ENCODE data around the gene GMCL2. TPM values are rescaled to one million over a fixed set of nuclear protein-coding genes. Genes with fewer than 3 reads are reported as not detected.

GMCL2 gene
- total and polyA plus RNA-seq, 9 of the 15 experiments (the other 6 are each of a cell fraction or from before 2014, with no cell fraction given) = 0.04 TPM; not detected in 8

DNA sequence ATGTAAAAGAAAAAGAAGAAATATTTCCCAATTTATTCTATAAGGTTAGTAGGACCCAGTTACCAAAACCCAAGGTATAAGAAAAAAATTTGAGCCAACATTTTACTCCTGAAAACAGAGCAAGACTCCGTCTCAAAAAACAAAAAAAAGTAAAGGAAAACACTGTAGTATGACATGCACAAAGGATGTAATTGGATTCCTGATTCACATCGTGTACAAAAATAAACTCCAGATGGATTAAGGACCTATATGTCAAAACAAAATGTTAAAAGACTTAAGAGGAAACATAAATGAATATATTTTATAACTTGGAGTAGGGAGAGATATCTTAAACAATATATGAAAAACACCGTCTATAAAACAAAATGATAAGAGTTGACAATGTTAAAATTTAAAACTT, 31.7 kb upstream of the GMCL2 start:
- Histone ChIP-seq H3K9ac (ENCODE audit: insufficient read depth in 1 of 2, low read depth in 2 of 2, low read length in 2 of 2) (no peak overlapping the region), H3K79me2 (ENCODE audit: control insufficient read depth, insufficient read depth, low read length) (no peaks in the 10 kb centered on the region), H3K27me3 (ENCODE audit: control insufficient read depth in 2 of 2, insufficient read depth in 2 of 2, low read length in 2 of 2) (no peaks in the 10 kb centered on the region), H3K4me1 (replicated peaks in 1 of 2; ENCODE audit: control insufficient read depth in 2 of 2, insufficient read depth in 2 of 2, low read length in 2 of 2) (peaks cover 7 to 22% of the 10 kb centered on the region in 2 experiments; a peak in 3 of 5 replicates), H3K9me3 (replicated peaks; ENCODE audit: control insufficient read depth, insufficient read depth, low read depth, low read length) (no peaks in the 10 kb centered on the region), H3K36me3 (ENCODE audit: control insufficient read depth, insufficient read depth, low read length) (peaks cover 78% of the 10 kb centered on the region; the same call in 2 of the 3 replicates), H3K27ac (ENCODE audit: extremely low read depth, low read depth, low read length) (no peak overlapping the region), H3K9me1 (ENCODE audit: control insufficient read depth, insufficient read depth, low read length) (peaks cover 5% of the 10 kb centered on the region), H2AFZ (ENCODE audit: low read depth, low read length) (no peak overlapping the region), H4K20me1 (replicated peaks; ENCODE audit: control insufficient read depth, insufficient read depth, low read length) (peaks cover 9% of the 10 kb centered on the region), H3K4me2 (ENCODE audit: insufficient read depth, low read length) (no peak overlapping the region), H3K4me3 (no peak overlapping the region)
- intact Hi-C loops (cut with micrococcal nuclease) (no loop called here), in situ Hi-C loops (cut with MboI) (no loop called here)
- ATAC-seq = no peak
- FAIRE-seq = no peak
- POLR2A ChIA-PET = interaction anchor here (1.3 kb wide), 1 partner anchor 12 kb away, joined by 5 read pairs; no protein-coding TSS in a partner anchor
- WGBS (ENCODE audit: insufficient coverage, low coverage, missing lambda C conversion rate) = 83% methylated on average over 3 of the region's 3 CpGs
- DNase-seq (ENCODE audit: extremely low read depth in 1 of 4, low spot score in 3 of 4) = no peak
- no TSS peak for BruUV-seq (replicated peaks)
- CTCF ChIA-PET (ENCODE audit: low intra/inter-chr PET ratio) = no interaction called here
- TF ChIP-seq GTF3C2 (IDR thresholded peaks at IDR 0.05; ENCODE audit: borderline replicate concordance, extremely low read depth, insufficient read length) (no peak), RFX7 (CRISPR knock-in tag; IDR thresholded peaks at IDR 0.05) (no peak), SMARCB1 (IDR thresholded peaks at IDR 0.05; ENCODE audit: insufficient read length, low read depth) (no peak), MTF1 (CRISPR knock-in tag; IDR thresholded peaks at IDR 0.05; ENCODE audit: borderline replicate concordance) (no peak), FOXK2 (conservative IDR thresholded peaks at IDR 0.05 in 1 of 2, IDR thresholded peaks at IDR 0.05 in 1 of 2; ENCODE audit: low read depth in 2 of 2) (no peak), FOS (IDR thresholded peaks at IDR 0.05; ENCODE audit: extremely low read depth, insufficient read length) (no peak), NFXL1 (CRISPR knock-in tag; IDR thresholded peaks at IDR 0.05) (no peak), ZNF444 (CRISPR knock-in tag; IDR thresholded peaks at IDR 0.05) (no peak)
- TF ChIP-seq, protein P1, sequence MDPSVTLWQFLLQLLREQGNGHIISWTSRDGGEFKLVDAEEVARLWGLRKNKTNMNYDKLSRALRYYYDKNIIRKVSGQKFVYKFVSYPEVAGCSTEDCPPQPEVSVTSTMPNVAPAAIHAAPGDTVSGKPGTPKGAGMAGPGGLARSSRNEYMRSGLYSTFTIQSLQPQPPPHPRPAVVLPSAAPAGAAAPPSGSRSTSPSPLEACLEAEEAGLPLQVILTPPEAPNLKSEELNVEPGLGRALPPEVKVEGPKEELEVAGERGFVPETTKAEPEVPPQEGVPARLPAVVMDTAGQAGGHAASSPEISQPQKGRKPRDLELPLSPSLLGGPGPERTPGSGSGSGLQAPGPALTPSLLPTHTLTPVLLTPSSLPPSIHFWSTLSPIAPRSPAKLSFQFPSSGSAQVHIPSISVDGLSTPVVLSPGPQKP (CRISPR knock-in tag; IDR thresholded peaks at IDR 0.05) = no peak
- TF ChIP-seq, protein P2, sequence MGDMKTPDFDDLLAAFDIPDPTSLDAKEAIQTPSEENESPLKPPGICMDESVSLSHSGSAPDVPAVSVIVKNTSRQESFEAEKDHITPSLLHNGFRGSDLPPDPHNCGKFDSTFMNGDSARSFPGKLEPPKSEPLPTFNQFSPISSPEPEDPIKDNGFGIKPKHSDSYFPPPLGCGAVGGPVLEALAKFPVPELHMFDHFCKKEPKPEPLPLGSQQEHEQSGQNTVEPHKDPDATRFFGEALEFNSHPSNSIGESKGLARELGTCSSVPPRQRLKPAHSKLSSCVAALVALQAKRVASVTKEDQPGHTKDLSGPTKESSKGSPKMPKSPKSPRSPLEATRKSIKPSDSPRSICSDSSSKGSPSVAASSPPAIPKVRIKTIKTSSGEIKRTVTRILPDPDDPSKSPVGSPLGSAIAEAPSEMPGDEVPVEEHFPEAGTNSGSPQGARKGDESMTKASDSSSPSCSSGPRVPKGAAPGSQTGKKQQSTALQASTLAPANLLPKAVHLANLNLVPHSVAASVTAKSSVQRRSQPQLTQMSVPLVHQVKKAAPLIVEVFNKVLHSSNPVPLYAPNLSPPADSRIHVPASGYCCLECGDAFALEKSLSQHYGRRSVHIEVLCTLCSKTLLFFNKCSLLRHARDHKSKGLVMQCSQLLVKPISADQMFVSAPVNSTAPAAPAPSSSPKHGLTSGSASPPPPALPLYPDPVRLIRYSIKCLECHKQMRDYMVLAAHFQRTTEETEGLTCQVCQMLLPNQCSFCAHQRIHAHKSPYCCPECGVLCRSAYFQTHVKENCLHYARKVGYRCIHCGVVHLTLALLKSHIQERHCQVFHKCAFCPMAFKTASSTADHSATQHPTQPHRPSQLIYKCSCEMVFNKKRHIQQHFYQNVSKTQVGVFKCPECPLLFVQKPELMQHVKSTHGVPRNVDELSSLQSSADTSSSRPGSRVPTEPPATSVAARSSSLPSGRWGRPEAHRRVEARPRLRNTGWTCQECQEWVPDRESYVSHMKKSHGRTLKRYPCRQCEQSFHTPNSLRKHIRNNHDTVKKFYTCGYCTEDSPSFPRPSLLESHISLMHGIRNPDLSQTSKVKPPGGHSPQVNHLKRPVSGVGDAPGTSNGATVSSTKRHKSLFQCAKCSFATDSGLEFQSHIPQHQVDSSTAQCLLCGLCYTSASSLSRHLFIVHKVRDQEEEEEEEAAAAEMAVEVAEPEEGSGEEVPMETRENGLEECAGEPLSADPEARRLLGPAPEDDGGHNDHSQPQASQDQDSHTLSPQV (IDR thresholded peaks at IDR 0.05) = no peak
- TF ChIP-seq, protein P3, sequence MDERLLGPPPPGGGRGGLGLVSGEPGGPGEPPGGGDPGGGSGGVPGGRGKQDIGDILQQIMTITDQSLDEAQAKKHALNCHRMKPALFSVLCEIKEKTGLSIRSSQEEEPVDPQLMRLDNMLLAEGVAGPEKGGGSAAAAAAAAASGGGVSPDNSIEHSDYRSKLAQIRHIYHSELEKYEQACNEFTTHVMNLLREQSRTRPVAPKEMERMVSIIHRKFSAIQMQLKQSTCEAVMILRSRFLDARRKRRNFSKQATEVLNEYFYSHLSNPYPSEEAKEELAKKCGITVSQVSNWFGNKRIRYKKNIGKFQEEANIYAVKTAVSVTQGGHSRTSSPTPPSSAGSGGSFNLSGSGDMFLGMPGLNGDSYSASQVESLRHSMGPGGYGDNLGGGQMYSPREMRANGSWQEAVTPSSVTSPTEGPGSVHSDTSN (CRISPR knock-in tag; IDR thresholded peaks at IDR 0.05; ENCODE audit: low read depth) = no peak
- TF ChIP-seq, protein P3 (tag; conservative IDR thresholded peaks at IDR 0.05; ENCODE audit: low read depth) = no peak

Data from K562 (cell line).